Natural killer cell treated with Interleukin-12 subunit alpha and Interleukin-12 subunit beta and Interleukin-15 and Interleukin-18, amount 100 ng/mL, for 72 hours (primary cell): ENCODE results near the gene MRTFA. TPM values are rescaled to one million over a fixed set of nuclear protein-coding genes. Genes with fewer than 3 reads are reported as not detected.
"Not testable (repeated sequence)": the region's sequence is repeated elsewhere in the genome, so short reads cannot be mapped to it uniquely, and the experiment has no call there.

Source experiments
- ATAC-seq, 2 donors: fragments of 150-1000 bp; cut with Tn5 transposase in 1 of 2; sonication (Bioruptor Pico), chemical (Tn5 transposase) in 1 of 2; 2 replicates each; pipeline ENCODE4 v1.10.0; 2021
- DNase-seq: peaks from one replicate; pipeline ENCODE4 v3.0.0; 2022; ENCODE audit warnings: low spot score
- H3K27ac Mint-ChIP-seq, 2 donors: 1 replicate in 1 of 2; 2 replicates in 1 of 2; pipeline ENCODE4 v1.8.0; 2022; ENCODE audit warnings: mixed read lengths in 2 of 2, mild to moderate bottlenecking in 1 of 2, moderate library complexity in 1 of 2
- H3K27me3 Mint-ChIP-seq, 2 donors: 1 replicate in 1 of 2; 2 replicates in 1 of 2; pipeline ENCODE4 v1.8.0; 2022; ENCODE audit warnings: mixed read lengths in 2 of 2
- H3K36me3 Mint-ChIP-seq: one replicate; pipeline ENCODE4 v1.8.0; 2022; ENCODE audit warnings: mixed read lengths
- H3K4me1 Mint-ChIP-seq, 2 donors: 1 replicate in 1 of 2; 2 replicates in 1 of 2; pipeline ENCODE4 v1.8.0; 2022; ENCODE audit warnings: low read depth in 2 of 2, mixed read lengths in 2 of 2, mild to moderate bottlenecking in 1 of 2
- H3K4me3 Mint-ChIP-seq: one replicate; pipeline ENCODE4 v1.8.0; 2022; ENCODE audit warnings: mixed read lengths
- H3K9me3 Mint-ChIP-seq: 2 replicates; pipeline ENCODE4 v1.8.0; 2022; ENCODE audit warnings: mixed read lengths
- total RNA-seq, 2 donors: library from RNA; stranded (reverse); gene quantifications; one replicate each; pipeline ENCODE4 v1.2.3, GENCODE V29; 2022

Gene MRTFA
- 10 to 100 TPM; 53.4 to 86.9 TPM for total RNA-seq

DNA sequence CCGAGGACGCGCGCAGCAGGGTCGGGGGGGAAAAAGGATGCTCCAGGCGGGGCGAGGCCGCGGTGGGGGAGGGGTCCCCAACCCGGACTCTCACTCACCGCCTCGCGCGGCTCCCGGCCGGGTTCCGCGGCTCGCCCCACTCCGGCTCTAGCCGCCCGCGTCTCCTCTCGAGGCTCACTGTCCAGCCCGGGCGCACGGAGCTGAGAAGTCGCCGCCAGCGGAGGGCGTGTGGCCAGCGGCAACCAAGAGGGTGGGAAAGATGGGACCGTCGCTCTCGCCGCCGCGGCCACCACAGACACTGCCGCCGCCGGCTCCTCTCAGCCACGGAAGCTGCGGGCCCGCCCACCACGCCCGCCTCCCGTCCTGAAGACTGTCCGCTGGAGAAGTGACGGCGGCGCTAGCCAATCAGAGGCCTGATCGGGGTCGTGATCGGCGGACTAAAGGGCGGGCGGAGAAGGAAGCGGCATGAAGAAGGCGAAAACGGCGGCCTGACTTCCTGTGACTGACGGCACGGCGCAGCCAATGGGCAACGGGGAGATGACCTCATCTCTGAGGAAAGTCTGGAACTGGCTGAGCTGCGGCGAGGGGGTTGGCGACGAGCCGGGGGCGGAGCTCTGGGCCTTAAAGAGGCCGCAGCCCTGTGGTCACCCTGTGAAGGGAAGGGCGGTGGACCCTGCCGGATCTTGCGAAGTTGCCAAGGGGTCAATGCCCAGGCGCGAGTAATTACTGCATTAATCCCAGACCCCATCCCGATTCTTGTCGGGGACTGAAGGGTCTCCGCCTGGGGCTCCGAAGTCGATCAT lies at the start of gene MRTFA:
MRTFA (minus strand) TSS at position 340 of the 803 bp plus-strand sequence.
- H3K27ac Mint-ChIP-seq, result peak within 1 kb of the TSS; percentile 86 to 92
- H3K36me3 Mint-ChIP-seq, result no peaks in the 10 kb centered on the region
- ATAC-seq (peak; percentile 97 to 98), DNase-seq (peak; percentile 100)
- H3K9me3 Mint-ChIP-seq, result no peaks in the 10 kb centered on the region
- H3K27me3 Mint-ChIP-seq, result no peaks in the 10 kb centered on the region
- peak within 1 kb of the TSS; percentile 94 for H3K4me3 Mint-ChIP-seq
- H3K4me1 Mint-ChIP-seq, result peaks cover 26 to 29% of the 10 kb centered on the region in 2 donors

DNA sequence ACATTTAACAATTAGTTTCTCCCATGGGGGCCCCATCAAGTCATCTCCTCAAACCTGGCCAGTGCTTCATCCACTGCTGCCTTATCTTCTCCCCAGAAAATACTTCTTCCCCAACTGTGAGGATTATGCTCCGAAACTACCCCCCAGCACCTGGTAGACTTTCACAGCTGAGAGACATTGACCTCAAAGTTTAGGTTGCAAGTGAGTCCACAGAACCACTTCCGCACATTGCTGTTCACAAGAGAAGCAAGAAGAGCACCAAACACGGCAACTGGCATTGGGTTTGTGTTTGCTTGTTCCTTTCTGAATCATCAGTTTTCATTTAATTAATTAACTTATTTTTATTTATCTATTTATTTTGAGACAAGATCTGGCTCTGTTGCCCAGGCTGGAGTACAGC lies 48.9 kb upstream of the MRTFA start:
- no peaks in the 10 kb centered on the region for H3K36me3 Mint-ChIP-seq
- H3K9me3 Mint-ChIP-seq, result no peaks in the 10 kb centered on the region
- H3K4me1 Mint-ChIP-seq, result peaks cover 14% of the 10 kb centered on the region in 2 donors
- ATAC-seq (no peak), DNase-seq (no peak)
- peak overlapping the region; percentile 69 for H3K4me3 Mint-ChIP-seq
- H3K27ac Mint-ChIP-seq, result no peak overlapping the region
- peaks cover 15 to 20% of the 10 kb centered on the region in 2 donors for H3K27me3 Mint-ChIP-seq

DNA sequence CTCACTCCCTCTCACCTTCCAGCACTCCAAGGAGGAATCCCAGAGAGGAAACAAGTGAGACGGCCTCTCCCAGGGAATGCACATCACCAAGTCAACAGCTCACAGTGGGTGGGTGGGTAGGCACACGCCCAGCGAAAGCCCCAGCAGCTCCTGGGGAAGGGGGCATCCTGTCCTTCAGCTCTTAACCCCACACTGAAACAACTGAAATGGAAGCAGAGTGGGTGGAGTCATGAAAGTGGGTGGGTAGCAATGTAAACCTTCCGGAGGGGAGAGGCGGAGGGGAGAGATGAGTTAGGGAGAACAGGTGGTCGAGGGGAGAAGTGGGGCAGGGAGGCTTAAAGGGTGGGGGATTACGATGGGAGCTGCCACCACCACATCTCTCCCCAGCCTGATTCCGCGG lies 48.2 kb upstream of the MRTFA start:
- peaks cover 14% of the 10 kb centered on the region in 2 donors for H3K4me1 Mint-ChIP-seq
- H3K27me3 Mint-ChIP-seq, result peaks cover 21 to 26% of the 10 kb centered on the region in 2 donors
- no peak for ATAC-seq
- H3K36me3 Mint-ChIP-seq, result no peaks in the 10 kb centered on the region
- no peak overlapping the region for H3K4me3 Mint-ChIP-seq
- no peaks in the 10 kb centered on the region for H3K9me3 Mint-ChIP-seq
- DNase-seq, result no peak
- H3K27ac Mint-ChIP-seq, result no peak overlapping the region

DNA sequence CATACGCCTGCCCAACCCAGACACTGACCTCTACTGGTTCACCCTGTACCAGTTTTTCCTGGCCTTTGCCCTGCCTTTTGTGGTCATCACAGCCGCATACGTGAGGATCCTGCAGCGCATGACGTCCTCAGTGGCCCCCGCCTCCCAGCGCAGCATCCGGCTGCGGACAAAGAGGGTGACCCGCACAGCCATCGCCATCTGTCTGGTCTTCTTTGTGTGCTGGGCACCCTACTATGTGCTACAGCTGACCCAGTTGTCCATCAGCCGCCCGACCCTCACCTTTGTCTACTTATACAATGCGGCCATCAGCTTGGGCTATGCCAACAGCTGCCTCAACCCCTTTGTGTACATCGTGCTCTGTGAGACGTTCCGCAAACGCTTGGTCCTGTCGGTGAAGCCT lies 44.9 kb upstream of the MRTFA start:
- ATAC-seq (no peak), DNase-seq (no peak)
- peak overlapping the region in 1 of 2 donors; percentile 10 for H3K27ac Mint-ChIP-seq
- H3K9me3 Mint-ChIP-seq, result no peaks in the 10 kb centered on the region
- no peaks in the 10 kb centered on the region for H3K36me3 Mint-ChIP-seq
- H3K4me3 Mint-ChIP-seq, result no peak overlapping the region
- H3K4me1 Mint-ChIP-seq, result peaks cover 14% of the 10 kb centered on the region in 2 donors
- H3K27me3 Mint-ChIP-seq, result peaks cover 25 to 32% of the 10 kb centered on the region in 2 donors

- Mint-ChIP-seq H3K27me3 (peaks cover 24 to 28% of the 10 kb centered on the region in 2 donors), H3K4me1 (peaks cover 14% of the 10 kb centered on the region in 2 donors), H3K9me3 (no peaks in the 10 kb centered on the region), H3K36me3 (no peaks in the 10 kb centered on the region), H3K4me3 (no peak overlapping the region), H3K27ac (no peak overlapping the region)
- no peak for DNase-seq
- no peak for ATAC-seq
Measured at GRCh38 chr22:40680819-40681183, 44.3 kb upstream of the MRTFA start.

- no peak overlapping the region for H3K27ac Mint-ChIP-seq
- no peak overlapping the region for H3K4me3 Mint-ChIP-seq
- no peak for ATAC-seq
- H3K9me3 Mint-ChIP-seq, result no peaks in the 10 kb centered on the region
- no peaks in the 10 kb centered on the region for H3K36me3 Mint-ChIP-seq
- no peak for DNase-seq
- peaks cover 14% of the 10 kb centered on the region in 2 donors for H3K4me1 Mint-ChIP-seq
- H3K27me3 Mint-ChIP-seq, result peaks cover 24 to 28% of the 10 kb centered on the region in 2 donors
Measured at GRCh38 chr22:40679964-40680818, 43.7 kb upstream of the MRTFA start.

DNA sequence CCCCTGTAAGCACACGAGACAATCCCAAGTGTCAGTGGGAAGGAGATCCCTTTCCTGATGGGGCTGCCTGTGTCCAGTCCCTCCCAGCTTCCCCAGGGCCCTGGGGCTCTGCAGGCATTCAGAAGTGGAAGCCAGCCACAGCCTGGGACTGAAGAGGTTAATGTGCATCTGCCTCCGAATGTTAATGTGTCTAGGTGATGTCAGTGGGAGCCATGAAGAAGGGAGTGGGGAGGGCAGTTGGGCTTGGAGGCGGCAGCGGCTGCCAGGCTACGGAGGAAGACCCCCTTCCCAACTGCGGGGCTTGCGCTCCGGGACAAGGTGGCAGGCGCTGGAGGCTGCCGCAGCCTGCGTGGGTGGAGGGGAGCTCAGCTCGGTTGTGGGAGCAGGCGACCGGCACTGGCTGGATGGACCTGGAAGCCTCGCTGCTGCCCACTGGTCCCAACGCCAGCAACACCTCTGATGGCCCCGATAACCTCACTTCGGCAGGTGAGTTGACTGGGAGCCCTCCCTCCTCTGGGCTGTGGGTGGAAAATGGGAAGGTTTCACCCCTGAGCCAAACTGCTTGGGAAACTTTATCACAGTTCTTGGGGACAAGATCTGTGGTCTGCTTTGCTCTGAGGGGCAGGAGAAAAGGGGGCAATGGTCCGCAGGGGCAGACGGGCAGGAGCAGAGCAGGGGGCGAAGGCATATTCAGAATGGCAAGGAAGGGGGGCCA lies 42.9 kb upstream of the MRTFA start, which contains the start of gene MCHR1:
MCHR1 (plus strand) TSS at position 236 of the 715 bp plus-strand sequence; CDS start at position 405, 169 bp downstream.
- Mint-ChIP-seq H3K9me3 (no peaks in the 10 kb centered on the region), H3K36me3 (no peaks in the 10 kb centered on the region), H3K27me3 (peaks cover 24 to 28% of the 10 kb centered on the region in 2 donors), H3K27ac (no peak within 1 kb of the TSS), H3K4me1 (peaks cover 14% of the 10 kb centered on the region in 2 donors), H3K4me3 (no peak within 1 kb of the TSS)
- ATAC-seq (no peak), DNase-seq (no peak)

- H3K4me3 Mint-ChIP-seq, result no peak overlapping the region
Measured at GRCh38 chr22:40678493-40679248, 42.2 kb upstream of the MRTFA start.

DNA sequence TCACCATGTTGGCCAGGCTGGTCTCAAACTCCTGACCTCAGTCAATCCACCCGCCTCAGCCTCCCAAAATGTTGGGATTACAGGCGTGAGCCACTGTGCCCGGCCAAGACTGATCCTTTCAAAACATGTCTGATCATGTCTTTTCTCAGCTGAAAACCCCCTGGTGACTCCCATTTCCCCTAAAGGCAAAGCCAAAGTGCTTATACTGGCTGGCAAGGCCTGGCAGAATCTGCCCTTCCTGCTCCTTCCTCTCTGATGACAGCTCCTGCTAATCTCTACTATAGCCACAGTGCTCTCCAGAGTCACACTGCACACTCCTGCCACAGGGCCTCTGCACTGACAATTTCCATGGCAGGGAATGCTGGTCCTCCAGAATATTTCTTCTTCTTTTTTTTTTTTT lies 40.1 kb upstream of the MRTFA start:
- ATAC-seq, result no peak
- Mint-ChIP-seq H3K27ac (peak overlapping the region in 1 of 2 donors; percentile 57), H3K27me3 (peaks cover 27 to 28% of the 10 kb centered on the region in 2 donors), H3K9me3 (no peaks in the 10 kb centered on the region), H3K36me3 (no peaks in the 10 kb centered on the region), H3K4me1 (peaks cover 2 to 3% of the 10 kb centered on the region in 2 donors), H3K4me3 (no peak overlapping the region)
- no peak for DNase-seq

More at GRCh38 chr22:40678493-40679248, 42.2 kb upstream of the MRTFA start:
- DNase-seq (no peak), ATAC-seq (no peak)
- Mint-ChIP-seq H3K27me3 (peaks cover 24 to 28% of the 10 kb centered on the region in 2 donors), H3K9me3 (no peaks in the 10 kb centered on the region), H3K4me1 (peaks cover 14% of the 10 kb centered on the region in 2 donors), H3K36me3 (no peaks in the 10 kb centered on the region), H3K27ac (no peak overlapping the region)

DNA sequence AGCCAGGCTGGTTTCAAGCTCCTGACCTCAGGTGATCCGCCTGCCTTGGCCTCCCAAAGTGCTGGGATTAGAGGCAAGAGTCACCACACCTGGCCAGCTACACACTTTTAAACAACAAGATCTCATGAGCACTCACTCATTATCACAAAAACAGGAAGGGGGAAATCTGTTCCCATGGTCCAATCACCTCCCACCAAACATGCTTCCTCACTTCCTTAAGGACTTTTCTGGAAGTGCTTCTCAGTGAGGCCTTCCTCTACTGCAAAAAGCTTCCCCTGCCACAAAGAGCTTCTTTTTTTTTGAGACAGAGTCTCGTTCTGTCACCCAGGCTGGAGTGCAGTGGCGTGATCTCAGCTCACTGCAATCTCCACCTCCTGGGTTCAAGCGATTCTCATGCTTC lies 39.6 kb upstream of the MRTFA start:
- H3K36me3 Mint-ChIP-seq, H3K9me3 Mint-ChIP-seq, H3K4me3 Mint-ChIP-seq, H3K4me1 Mint-ChIP-seq, DNase-seq, ATAC-seq: not testable (repeated sequence)
- Mint-ChIP-seq H3K27me3 (peaks cover 23% of the 10 kb centered on the region in 2 donors), H3K27ac (peak overlapping the region in 1 of 2 donors; percentile 57)

- Mint-ChIP-seq H3K36me3 (no peaks in the 10 kb centered on the region), H3K4me3 (no peak overlapping the region), H3K27ac (no peak overlapping the region), H3K4me1 (peaks cover 9 to 10% of the 10 kb centered on the region in 2 donors), H3K9me3 (no peaks in the 10 kb centered on the region), H3K27me3 (peaks cover 4 to 11% of the 10 kb centered on the region in 2 donors)
- DNase-seq (no peak), ATAC-seq (no peak)
Measured at GRCh38 chr22:40674274-40674673, 37.8 kb upstream of the MRTFA start.

DNA sequence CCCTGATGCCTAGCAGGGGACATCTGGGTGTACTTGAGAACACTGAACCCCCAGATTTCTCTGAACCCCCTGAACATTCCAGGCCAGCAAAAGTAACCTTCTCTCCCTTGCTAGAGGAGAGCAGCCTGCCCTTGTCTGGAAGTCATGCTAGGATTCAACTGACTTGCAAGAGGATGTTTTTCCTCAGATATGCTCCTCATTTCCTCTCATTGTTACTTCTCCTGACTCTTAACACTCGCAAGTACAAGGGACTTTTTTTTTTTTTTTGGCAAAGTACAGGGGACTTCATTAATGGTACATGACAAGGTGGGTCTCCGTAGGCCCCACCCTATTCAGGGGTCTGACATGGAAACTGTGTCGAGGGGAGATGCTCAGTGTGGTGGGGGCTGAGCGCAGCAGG lies 36.5 kb upstream of the MRTFA start:
- Mint-ChIP-seq H3K36me3 (no peaks in the 10 kb centered on the region), H3K27me3 (peaks cover 0 to 10% of the 10 kb centered on the region in 2 donors), H3K4me3 (no peak overlapping the region), H3K9me3 (no peaks in the 10 kb centered on the region), H3K27ac (no peak overlapping the region), H3K4me1 (peaks cover 18 to 21% of the 10 kb centered on the region in 2 donors)
- DNase-seq (no peak), ATAC-seq (no peak)
